Sigmoid colon (tissue), 4 donors: Measurements from ENCODE around the gene RGS7BP.

Source experiments
- CTCF ChIP-seq, 4 experiments: fragments of 450-650 bp in 3 of 4; fragments of 200-600 bp in 1 of 4; IDR thresholded peaks; one replicate each; pipeline ENCODE4 v1.5.1; 2016 to 2019; ENCODE audit warnings: antibody characterized with exemption in 4 of 4, mild to moderate bottlenecking in 3 of 4, moderate library complexity in 2 of 4
- EP300 ChIP-seq, 4 donors: sonication (generic); formaldehyde crosslinking; IDR thresholded peaks; one replicate each; pipeline ENCODE4 v1.6.1; 2017; ENCODE audit warnings: antibody characterized with exemption in 4 of 4
- POLR2AphosphoS5 ChIP-seq, 4 donors: sonication (generic); formaldehyde crosslinking; IDR thresholded peaks; one replicate each; pipeline ENCODE4 v1.6.1; 2017; ENCODE audit warnings: antibody characterized with exemption in 4 of 4

DNA sequence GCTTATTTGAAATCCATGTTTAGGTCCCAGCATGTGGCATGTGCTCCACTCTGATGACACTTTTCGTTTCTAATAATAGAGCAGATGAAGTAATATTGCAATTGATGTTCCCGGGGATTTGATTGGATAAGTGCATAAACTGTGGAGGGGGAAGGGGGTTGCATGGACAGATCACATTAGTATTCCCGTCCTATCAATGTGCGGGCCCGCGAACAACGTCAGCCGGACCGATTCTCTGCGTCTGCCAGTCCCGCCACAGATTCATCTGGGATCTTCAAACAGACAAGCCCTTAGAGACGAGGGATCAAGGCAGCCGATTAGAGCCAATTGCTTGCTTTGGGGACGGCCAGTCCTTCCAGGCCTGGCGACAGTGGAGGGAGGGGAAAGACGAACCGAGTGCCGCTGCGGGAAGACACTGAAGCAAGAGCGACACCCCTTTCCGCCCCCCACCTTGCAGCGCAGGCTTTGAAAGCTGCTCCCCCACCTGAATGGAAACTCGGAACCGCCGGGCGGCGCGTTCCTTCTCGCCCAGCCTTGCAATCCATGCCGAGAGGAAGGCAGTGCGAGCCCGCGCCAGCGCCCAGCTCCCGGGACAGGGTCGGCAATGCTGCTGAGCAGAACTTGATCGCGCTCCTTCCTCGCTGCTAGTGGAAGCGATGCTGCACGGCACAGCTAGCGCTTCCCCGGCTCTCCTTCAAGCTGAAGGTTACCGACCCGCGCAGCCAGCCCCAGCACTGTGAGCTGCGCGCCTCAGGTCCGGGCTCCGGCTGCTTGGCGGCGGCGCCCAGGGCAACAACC, at the start of gene RGS7BP:
- no peak for TF ChIP-seq CTCF (IDR thresholded peaks at IDR 0.05)
- no peak for TF ChIP-seq POLR2AphosphoS5 (IDR thresholded peaks at IDR 0.05)
- no peak for TF ChIP-seq EP300 (IDR thresholded peaks at IDR 0.05)
